Measurements from ENCODE around the gene RPS27A.

DNA sequence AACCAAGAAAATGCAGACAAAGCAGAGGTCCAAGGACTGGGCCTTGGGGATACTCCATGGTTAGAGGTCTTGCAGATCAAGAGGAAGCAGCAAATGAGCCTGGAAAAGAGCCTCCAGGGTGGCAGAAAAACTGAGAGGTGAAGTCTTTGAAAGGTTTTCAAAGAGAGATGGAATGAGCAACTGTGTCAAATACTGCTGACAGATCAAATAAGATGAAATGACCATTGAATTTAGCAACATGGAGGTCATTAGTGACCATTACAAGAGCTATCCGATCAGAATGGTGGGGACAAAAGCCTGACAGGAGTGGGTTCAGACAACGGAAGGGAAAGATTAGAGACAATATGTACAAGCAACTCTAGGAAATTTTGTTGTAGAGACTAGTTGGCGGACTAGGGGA, 1.9 kb upstream of the RPS27A start:
- TF ChIP-seq, protein P1, sequence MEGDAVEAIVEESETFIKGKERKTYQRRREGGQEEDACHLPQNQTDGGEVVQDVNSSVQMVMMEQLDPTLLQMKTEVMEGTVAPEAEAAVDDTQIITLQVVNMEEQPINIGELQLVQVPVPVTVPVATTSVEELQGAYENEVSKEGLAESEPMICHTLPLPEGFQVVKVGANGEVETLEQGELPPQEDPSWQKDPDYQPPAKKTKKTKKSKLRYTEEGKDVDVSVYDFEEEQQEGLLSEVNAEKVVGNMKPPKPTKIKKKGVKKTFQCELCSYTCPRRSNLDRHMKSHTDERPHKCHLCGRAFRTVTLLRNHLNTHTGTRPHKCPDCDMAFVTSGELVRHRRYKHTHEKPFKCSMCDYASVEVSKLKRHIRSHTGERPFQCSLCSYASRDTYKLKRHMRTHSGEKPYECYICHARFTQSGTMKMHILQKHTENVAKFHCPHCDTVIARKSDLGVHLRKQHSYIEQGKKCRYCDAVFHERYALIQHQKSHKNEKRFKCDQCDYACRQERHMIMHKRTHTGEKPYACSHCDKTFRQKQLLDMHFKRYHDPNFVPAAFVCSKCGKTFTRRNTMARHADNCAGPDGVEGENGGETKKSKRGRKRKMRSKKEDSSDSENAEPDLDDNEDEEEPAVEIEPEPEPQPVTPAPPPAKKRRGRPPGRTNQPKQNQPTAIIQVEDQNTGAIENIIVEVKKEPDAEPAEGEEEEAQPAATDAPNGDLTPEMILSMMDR (conservative IDR thresholded peaks at IDR 0.05; ENCODE audit: low read depth, low read length) = no peak
- TF ChIP-seq EZH2 (IDR thresholded peaks at IDR 0.05; ENCODE audit: low read length, unreplicated experiment) = no peak
